GM19397 (cell line): ENCODE results near the gene IBA57.
"Not testable (repeated sequence)": the region's sequence is repeated elsewhere in the genome, so short reads cannot be mapped to it uniquely, and the experiment has no call there.

Experiments
- ATAC-seq: cut with Tn5 transposase; IDR thresholded peaks from one replicate; pipeline ENCODE4 v1.9.1; 2021; ENCODE audit warnings: mild to moderate bottlenecking, moderate library complexity; ENCODE audit not compliant: unreplicated experiment

Gene IBA57

DNA sequence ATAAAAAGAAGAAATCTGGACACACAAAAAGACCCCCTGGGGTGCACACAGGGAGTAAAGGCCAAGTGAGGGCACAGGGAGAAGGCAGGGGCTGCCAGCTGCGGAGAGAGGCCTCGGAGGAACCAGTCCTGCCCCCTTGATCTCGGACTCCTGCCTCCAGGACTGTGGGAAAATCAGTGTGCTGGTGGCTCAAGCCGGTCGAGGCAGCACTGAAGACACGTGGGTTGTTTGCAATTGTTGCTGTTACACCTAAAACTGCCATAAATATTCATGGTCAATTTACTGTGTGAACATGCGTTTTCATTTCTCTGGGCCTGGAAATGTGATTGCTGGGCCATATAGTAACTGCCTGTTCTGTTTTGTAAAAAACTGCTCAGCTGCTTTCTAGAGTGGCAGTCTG lies 18.5 kb downstream of the IBA57 start:
- ATAC-seq: no peak

DNA sequence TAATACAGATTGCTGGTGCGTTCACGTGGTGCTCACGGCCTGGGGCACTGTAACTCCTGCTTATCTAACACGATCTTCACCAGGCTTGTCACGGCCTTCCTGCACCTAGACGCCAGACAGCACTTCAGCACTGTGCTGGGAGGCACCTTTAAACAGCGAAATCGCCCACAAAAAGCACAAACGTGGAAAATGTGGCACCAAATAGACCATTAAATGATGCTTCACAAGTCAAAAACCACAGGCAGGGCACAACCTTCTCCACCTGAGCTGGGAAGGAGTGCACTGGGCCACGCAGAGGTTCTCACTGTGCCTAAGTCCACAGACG lies 20.0 kb downstream of the IBA57 start:
- ATAC-seq: no peak

DNA sequence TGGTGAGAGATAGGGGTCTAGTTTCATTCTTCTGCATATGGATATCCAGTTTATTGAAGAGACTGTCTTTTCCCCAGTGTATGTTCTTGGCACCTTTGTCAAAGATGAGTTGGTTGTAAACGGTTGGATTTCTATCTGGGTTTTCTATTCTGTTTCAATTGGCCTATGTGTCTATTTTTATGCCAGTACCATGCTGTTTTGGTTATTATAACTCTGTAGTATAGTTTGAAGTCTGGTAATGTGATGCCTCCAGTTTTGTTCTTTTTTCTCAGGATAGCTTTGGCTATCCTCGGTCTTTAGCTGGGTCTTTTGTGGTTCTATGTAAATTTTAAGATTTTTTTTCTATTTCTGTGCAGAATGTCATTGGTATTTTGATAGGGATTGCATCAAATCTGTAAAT lies 22.6 kb downstream of the IBA57 start:
- ATAC-seq: not testable (repeated sequence)

DNA sequence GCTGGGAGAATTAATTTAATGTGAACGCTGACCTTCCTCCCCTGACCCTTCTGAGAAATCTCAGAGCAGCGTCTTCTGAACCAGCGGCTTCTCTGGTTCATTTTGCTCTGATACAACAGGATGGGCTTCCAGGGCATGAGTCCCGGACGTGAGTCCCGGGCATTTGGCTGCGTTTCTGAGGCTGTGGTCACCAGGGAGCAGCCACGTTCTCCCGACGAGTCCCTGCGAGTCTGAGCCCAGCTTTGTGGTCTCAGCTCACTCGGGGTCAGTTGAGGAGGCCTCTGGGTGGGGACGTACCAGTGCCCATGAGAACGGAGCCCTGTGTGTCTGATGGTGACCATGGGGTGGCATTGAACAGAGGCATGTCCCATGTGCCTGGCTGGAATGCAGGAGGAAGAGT lies 24.6 kb downstream of the IBA57 start:
- ATAC-seq: no peak

DNA sequence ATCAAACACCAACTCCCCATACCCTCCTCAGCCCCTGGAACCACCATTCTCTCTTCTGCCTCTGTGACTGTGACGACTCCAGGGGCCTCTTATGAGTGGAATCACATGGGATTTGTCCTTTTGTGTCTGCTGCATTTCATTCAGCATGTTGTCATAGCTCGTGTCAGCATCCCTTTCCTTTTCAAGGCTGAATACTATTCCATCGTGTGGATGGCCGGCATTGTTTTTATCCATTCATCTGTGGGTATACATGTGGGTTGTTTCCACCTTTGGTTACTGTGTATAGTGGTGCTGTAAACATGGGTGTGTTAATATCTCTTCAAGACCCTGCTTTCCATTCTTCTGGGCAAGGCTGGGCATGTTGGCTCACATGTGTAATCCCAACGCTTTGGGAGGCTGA lies 25.2 kb downstream of the IBA57 start:
- no peak for ATAC-seq

DNA sequence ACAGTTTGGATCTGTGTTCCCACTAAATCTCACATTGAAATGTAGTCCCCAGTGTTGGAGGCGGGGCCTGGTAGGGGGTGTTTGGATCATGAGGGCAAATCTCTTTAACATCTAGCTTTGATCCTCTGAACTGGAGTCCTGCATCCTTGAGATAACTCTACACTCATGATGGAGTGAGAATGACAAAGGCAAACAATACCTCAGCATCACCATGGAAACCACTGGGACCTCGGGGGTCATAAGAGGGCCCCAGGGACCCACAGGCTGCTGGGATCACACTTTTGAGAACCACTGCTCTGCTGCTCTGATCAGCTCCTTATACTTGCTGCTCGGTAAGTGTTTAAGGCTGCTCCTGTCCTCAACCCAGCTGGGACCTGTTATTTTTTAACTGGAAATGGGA lies 28.8 kb downstream of the IBA57 start:
- ATAC-seq: no peak

DNA sequence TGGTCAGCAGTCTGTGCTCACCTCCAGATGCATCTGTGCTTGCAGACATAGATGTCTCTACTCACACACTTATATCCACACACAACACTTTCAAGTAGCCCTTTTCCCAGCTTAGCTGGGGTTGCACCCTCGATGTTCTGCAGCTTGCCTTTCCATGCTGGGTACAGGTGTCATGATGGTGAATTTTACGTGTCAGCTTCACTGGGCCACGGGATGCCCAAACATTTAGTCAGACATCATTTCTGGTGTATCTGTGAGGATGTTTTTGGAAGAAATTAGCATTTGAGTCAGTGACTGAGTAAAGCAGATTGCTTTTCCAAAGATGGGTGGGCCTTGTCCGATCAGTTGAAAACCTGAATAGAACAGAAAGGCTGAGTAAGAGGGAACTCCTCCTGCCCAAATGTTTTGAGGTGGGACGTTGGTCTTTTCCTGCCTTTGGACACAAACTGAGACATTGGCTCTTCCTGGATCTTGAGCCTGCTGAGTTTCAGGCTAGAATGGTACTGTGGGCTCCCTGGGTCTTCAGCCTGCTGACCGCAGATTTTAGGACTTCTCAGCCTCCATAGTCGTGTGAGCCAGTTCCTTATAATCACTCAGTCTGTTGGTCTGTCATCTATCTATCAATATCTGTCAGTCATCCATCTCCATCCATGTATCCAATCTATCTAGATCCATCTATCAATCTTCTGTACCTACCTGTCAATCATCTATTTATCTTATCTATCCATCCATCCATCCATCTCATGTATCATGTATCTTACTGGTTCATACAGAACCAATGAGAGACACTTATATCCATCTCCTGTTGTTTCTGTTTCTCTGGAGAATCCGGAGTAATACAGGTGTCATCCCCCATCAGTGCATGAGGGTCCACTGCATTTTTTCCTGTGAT lies 29.6 kb downstream of the IBA57 start:
- no peak for ATAC-seq

DNA sequence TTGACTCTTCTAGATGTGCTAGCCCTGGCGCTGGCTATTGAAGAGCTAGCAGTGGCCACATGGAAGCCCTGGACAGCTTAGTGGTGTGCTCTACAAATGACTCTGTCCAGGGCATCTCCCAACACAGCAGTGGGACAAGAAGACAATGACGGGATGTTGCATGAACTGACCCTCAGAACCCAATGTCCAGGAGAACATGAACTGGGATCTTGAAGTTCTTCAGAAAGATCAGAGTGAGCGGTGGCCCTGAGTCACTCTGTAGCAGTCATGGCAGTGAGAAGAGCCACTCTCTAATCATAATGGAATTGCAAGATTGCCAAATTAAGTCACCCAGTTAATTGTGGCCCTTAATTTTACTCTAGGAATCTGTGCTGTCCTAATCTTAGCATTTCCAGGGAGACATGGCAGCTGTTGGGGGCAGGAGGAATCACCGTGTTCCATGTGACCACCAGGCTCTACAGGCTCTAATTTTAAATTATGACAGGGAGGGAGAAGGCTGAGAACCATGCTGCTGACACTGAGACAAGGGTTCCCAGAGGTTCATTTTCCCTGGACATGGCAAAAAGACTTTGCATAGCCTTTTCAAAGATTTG lies 32.0 kb downstream of the IBA57 start:
- ATAC-seq: no peak

DNA sequence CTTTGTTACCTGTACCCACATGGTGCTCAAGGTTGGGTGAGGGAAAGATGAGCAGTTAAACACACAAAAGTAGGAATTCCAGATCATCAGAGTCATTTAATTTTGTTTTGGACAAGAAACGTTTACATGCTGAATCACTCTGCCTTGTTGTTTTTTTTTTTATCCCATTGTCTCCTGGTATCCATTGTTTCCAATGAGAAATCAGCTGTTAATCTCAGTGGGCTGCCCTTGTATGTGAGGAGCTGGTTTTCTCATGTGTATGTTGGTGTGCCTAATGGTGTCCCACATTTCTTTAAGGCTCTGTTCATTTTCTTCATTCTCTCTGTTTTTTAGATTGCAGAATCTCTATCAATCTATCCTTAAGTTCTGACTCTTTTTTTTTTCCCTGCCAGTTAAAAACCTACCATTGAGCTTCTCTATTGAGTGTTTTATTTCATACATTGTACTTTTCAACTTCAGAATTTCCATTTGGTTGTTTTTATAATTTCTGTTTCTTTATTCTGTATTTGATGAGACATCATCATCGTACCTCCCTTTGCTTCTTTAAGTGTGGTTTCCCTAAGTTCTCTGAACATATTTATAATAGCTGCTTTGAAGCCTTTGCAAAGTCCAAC lies 33.5 kb downstream of the IBA57 start:
- no peak for ATAC-seq

DNA sequence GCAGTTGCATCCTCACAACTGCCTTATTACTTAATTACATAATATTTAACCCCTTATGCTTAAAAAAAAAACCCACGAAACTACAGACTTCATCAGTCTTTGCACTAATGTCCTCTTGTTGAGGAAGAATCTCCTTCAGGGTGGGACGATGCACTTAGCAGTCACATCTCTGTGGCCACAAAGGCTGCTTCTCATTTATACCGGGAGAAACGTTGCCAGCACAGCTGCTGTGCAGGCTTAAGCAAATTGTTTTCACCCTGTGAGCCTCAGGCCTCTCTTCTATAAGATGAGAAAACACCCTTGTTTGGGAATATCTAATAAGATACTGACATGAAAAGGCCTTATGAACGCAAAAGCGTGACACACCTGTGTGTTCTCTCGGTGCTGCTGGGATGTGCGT lies 39.4 kb downstream of the IBA57 start:
- no peak for ATAC-seq

DNA sequence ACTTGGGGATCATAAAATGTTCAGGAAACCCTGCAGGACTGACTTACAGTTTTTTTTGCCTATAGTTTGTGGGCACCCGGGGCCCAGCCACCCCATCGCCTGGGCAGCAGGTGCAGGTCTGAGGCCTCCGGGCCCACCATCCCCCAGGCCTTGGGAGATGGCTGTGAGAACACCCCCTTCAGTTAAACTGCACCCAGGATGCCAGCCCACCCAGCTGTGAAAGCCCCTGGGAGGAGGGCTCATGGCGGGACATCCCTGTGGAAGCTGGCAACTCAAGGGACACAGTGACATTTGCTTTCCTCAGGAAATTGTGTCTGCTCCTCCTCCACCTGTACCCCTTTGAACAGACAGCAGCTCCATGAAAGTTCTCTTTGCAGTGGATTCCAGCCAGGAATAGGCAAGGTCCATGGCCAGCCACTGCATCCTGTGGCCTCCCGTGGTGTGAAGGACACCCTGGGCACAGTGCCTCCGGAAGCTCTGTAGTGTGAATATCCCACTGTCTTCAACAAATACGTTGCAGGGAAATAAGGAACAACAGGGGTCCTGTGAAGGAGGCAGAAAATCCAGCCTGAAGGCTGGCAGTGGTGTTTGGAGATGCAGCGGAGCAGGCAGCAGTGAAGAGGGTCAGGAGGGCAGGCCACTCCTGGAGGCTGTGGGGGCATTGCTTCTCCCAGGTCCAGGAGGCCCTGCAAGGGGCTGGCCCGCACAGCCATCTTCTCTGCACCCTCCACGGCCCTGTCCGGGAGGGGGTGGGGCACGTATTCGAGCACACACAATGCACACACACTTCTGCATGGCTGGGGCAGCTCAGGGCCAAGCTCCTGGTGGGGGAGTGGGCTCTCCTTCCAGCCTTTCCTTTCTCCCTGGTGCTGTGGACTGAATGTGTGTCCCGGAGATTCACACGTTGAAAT lies 40.2 kb downstream of the IBA57 start:
- ATAC-seq: no peak

DNA sequence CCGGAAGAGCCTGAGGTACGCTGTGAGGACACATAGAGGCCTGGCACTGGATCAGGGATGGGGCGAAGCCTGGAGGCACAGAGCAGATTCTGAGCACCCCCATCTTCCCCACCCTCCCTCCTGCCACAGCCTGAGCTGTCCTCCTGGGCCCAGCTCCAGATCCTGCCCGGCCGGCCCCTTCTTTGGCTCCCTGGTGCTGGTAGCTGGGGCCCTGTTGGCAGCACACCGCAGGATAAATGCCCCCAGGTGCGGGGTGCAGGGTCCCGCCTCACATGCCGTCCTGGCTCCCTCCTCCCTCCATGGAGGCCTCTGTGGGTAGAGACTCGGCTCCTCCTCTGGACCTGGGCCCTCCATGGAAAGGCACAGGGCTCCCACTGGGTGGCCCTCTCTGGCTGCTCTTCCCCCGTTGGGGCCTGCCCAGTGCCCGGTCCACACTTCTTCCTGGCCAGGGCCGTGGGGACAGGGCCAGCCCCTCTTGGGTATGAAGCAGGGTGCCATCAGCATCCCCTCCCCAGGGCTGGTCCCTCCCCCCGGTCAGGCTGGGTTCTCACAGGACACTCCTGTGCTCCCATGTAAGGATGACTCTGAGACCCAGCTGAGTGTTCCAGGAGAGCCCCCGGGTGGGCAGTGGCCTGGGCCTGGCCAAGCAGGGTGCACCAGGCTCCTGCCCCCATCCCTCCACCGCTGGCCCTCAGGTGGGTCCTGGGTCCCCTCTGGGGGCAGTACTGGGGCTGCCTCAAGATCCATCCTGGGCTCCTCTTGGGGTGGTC lies 41.2 kb downstream of the IBA57 start:
- ATAC-seq: no peak

DNA sequence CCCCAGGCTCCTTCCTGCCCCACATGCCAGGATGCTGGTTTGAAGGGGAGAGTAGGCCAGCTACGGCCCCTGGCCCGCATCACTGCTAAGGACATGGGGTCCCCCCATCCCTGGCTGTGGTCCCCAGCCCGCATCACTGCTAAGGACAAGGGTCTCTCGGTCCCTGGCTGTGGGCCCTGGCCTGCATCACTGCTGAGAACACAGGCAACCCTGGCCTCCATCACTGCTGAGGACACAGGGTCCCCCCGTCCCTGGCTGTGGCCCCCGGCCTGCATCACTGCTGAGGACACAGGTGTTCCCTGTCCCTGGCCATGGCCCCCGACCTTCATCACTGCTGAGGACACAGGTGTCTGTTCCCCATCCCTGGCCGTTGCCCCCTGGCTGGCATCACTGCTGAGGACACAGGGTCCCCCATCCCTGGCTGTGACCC lies 41.8 kb downstream of the IBA57 start:
- no peak for ATAC-seq

DNA sequence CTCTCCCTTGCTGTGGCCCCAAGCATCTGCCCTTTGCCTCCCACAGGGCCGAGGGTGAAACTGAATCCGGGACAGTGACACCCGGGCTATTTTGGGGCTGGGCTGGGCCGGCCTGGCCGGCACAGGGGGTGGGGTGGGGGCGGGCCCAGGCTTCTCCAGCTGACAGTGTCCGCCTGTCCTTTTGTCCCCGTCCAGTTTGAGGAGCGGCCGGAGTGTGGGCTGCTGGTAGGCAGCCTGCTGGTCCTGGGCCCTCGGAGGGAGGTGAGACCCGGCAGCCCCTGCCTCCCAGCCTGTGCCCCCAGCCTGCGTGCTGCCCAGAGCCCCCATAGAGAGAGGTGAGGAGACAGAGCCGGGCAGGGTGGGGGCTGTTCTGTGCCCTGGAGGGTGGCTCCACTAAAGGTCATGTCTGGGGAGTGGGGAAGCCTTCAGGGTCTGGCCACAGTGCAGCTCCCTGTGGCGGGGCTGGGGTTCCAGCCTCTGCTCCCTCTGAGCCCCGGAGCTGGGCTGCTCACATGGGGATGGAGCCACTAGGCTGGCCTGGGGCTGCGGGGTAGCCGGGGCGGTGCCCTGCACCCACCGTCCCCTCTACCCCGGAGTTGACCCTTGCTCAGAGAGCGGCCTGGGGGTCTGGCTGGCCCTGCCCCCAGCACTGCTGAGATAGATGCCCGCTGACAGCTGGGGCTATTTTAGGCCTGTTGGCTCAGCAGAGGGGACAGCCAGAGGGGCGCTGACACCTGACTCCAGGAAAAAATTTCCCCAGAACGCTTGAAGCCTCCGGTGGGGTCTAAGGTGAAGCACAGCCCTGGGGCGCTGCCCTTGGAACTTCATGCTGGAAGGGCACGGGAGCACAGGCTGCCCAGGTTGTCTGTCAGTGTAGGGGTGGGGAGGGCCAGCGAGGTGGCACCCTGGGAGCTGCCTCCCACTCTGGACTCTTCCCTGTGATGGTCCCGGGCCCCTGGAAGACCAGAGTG lies 42.5 kb downstream of the IBA57 start, which contains the start of gene OBSCN:
Gene OBSCN, plus strand, starts transcription at position 194 of the 971 bp plus-strand sequence. CDS start 3,740 bp downstream, outside the sequence.
- ATAC-seq: no peak

DNA sequence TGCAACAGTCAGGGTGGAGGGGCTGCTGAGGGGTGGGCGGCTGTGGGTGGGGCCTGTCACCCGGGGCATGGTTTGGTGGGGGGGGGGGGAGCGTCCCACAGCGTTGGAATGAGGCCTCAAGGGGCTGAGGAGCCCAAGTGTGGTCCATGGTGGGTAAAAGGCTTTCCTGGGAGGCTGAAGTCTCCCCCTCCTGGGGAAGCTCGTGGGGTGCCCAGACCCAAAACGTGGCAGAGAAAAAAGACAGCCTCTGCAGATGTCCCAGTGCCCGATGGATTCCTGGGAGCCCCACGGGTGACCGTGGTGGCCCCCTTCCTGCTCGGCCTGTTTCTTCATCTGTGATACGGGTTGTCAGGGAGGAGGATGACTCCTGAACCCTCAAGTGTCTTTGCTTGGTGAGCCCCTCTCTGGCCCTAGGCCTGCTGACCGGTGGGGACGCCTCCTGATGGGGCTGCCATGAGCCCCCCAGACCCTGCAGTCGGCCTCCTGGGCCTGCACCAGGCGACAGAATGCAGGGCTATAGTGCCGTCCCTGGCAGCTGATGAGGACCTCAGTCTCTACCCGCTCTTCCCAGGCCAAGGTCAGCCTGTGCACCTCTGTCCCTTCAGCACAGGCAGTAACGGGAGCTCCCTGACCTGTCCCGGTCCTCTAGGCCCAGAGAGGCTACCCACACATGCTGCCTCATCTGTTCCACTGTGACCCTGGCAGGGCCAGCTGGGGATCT lies 43.4 kb downstream of the IBA57 start:
- no peak for ATAC-seq

DNA sequence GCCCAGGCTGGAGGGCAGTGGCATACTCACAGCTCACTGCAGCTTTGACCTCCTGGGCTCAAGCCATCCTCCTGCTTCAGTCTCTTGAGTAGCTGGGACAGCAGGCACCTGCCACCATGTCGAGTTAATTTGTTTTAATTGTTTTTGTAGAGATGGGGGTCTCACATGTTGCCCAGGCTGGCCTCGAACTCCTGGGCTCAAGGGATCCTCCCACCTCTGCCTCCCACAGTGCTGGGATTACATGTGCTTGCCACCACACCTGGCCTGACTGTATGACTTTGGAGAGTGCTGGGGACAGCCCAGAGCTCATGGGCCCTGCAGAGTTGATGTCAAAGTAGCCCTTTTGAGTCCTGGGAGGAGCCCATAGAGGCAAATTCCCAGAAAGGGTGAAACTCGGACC lies 44.1 kb downstream of the IBA57 start:
- ATAC-seq: no peak

DNA sequence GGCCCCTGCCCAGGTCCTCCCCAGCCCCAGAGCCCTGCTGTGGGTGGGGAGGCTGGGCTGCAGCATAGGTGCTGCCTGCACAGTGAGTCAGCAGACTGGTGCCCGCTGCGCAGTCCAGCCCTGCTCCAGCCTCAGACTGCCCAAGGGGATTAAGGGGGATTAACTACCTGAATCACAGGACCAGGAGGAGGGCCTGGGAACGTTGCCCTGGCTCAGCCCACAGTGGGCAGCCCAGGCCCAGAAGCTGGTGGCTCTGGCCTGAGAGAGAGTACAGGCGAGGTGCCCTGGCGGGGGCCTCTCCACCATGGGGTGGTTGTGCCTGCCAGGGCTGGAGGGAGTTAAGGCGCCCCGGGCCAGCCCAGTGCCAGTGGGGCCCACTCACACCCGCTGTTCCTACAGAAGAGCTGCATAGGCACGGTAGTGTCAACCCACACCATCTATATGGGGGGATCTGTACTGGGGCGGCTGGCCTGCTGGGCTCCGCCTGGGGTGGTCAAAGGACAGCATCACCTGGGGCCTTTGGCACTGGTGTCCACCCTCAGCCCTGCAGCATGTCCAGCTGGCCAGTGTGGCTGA lies 44.6 kb downstream of the IBA57 start:
- ATAC-seq: no peak
